Stimulated activated CD4-positive, alpha-beta T cell treated with anti-CD3 and anti-CD28 coated beads, Interleukin-1b, Interleukin-23, amount 100 ng/mL, for 48 hours (primary cell): Measurements from ENCODE around the gene ZNF669.

ENCODE experiments used
- DNase-seq: peaks from one replicate; pipeline ENCODE4 v3.0.0-alpha.2; 2020

Gene ZNF669

GRCh38 chr1:247054992-247055415, 49.2 kb downstream of the ZNF669 start:
- DNase-seq = no peak
